GM13976 (cell line): ENCODE data around the gene ATG9B.

Experiments
- DNase-seq: peaks from one replicate; pipeline ENCODE4 v3.0.0; 2012; ENCODE audit warnings: low spot score
- in situ Hi-C: fragments of 300-500 bp; cut with MboI; formaldehyde crosslinking; loops from one replicate; pipeline ENCODE4 v1.12.0; 2022; ENCODE audit warnings: low sequenced_read_pairs, mixed read lengths, inconsistent platforms; ENCODE audit not compliant: unreplicated experiment
- TF ChIP-seq, protein P1 (sequence below): IDR thresholded peaks from 2 replicates; pipeline ENCODE4 v1.5.1; 2012; ENCODE audit warnings: borderline replicate concordance, mild to moderate bottlenecking; ENCODE audit not compliant: insufficient read depth; ENCODE audit errors: extremely low read depth, missing control alignments, control extremely low read depth

Gene ATG9B

DNA sequence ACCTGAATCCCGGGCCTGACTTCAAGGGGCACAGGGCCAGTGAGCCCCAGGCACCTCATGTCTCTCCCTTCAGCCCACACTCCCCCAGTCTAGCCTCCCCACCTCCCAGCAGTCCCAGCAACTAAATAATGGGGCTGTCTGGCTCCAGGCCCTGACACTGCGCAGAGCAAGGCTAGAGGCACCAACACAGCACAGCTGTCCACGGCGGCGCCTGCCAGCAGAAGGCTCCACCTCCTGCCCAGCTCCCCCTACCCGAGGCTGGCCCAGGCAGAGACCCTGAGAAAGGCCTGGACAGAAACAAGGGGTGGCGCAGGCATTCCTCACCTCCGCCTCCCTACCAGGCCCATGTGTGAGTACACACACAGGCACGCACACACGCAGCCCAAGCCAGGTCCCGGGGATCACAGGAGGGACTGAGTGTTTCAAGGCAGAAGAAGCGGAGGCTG, 52.2 kb downstream of the ATG9B start:
- in situ Hi-C loops, result no loop called here
- TF ChIP-seq, protein P1, sequence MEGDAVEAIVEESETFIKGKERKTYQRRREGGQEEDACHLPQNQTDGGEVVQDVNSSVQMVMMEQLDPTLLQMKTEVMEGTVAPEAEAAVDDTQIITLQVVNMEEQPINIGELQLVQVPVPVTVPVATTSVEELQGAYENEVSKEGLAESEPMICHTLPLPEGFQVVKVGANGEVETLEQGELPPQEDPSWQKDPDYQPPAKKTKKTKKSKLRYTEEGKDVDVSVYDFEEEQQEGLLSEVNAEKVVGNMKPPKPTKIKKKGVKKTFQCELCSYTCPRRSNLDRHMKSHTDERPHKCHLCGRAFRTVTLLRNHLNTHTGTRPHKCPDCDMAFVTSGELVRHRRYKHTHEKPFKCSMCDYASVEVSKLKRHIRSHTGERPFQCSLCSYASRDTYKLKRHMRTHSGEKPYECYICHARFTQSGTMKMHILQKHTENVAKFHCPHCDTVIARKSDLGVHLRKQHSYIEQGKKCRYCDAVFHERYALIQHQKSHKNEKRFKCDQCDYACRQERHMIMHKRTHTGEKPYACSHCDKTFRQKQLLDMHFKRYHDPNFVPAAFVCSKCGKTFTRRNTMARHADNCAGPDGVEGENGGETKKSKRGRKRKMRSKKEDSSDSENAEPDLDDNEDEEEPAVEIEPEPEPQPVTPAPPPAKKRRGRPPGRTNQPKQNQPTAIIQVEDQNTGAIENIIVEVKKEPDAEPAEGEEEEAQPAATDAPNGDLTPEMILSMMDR, result no peak
- DNase-seq, result no peak

DNA sequence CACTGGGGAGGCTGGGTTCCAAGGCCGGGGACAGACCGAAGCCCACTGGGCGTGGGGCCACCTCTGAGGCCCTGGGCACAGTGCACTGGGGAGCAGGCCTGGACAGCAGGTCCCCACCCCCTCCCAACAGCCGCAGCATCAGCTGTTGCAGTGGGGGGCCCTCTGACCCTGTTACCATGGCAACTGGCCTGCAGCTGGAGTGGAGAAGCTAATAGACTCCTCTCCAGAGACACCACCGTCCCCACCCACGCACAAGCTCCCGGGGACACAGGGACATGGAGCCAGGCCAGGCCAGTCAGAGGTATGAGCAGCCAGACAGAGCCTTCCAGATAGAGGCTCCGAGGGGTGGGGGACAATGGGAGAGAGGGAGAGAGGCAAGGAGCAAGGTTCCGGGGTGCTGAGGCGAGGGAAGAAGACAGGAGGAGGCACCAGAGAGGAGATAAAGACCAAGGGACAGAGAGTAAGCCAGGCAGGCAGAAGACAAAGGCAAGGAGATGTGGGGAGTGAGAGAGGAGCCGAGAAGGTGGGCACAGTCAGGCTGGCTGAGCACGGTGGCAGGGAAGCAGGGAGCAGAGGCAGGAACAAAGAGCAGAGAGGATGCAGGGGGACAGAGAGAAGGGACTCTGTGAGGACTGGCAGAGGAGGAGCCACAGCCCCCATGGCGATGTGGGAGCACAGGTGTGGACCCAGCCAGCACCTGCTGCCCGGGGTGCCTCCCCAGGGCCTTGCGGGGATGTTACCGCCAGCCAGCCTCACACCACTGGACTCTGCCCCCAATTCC, 52.9 kb downstream of the ATG9B start:
- DNase-seq, result no peak
- TF ChIP-seq, protein P1, result no peak
- in situ Hi-C loops, result no loop called here

DNA sequence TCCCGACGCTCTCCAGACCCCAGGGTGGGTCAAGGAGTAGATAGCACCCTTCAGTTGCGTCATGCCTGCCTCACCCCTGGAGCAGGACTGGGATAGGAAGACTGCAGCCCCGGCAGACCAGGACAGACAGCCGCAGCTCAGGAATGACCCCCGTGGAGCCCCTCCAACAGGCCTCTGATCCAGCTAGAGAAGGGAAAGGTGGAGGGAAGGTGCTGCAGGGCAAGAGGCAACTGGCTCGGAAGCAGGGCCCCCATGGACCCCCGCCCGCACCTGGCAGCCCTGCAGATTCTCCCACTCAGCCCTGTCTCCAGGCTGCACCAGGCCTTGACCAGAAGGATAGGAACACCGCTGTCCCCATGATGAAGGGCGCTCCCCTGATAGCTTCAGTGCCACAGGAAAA, 53.9 kb downstream of the ATG9B start:
- TF ChIP-seq, protein P1, result no peak
- DNase-seq, result no peak
- in situ Hi-C loops, result no loop called here

DNA sequence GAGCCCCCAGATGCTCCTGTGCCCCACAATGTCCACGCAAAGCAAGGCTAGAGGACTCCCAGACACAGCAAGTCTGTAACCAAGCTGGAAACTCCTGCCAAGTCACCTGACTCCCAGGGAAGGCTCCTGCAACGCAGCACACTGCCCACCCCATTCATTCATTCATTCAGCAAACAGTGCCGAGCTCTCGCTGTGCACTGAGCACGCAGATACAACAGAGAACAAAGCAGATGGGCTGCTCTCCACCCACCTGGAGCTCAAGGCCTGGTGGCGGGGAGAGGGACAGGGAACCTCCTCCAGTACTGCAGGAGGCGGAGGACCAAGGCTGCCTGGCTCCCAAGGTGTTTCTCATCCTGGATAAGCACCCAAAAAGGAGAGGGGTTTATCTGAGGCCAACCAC, 54.8 kb downstream of the ATG9B start:
- in situ Hi-C loops, result no loop called here
- TF ChIP-seq, protein P1, result no peak
- DNase-seq, result no peak

DNA sequence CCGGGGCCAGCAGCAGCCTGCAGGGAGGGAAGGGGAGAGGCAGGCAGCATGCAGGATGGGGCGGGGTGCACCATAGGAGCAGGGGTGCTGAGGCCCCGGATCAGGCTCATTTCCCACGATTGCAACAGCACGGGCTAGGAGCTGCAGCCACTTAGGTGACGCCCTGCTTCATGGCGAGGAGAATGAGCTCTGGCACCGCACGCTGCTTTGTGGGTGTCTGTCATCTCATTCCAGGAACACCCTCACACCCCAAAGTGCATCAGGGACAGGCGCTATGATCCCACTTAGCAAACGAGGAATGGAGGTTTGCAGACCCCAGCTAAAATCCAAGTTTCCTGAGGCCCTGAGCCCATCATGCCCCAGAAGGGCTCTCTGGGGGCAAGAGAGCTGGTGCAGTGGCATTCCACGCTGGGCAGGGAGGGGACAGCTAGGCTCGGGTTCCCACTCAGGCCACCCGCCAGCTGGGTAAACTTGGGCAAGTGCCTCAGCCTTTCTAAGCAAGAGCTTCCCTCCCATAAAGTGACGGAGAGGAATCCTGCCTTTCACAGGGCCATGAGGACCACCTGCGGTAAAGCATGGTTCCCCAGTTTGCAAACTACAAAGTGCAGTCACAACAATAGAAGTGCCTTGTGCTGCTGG, 55.4 kb downstream of the ATG9B start:
- in situ Hi-C loops, result no loop called here
- TF ChIP-seq, protein P1, result no peak
- DNase-seq, result no peak

DNA sequence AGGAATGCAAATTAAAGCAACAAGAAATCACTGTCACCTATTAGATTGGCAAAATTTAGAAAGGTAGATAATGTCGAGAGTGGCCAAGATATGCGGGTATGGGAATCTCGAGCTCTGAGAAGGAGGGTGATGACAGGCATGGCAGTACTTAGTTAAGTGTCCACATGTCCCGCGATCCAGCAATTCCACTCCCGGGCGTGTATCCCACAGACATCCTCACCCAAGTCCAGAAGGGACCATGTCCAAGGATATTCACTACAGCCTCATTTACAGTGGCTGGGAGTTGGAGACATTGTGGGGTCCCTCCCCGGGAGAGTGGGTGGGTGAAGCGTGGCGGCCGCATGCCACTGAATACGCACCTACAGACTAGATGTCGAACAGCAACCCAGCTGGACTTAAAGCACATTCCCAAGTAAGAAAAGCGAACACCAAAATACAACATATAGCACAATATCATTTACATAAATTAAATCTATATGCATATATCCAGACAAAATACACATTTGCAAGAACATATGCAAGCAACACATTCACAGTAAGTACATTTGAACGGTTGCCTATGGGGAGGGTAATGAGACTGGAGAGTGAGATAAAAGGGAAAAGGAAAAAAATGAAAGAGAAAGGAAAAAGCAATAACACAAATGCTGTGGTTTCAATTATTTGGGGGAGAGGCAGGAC, 56.1 kb downstream of the ATG9B start:
- no peak for DNase-seq
- in situ Hi-C loops, result no loop called here
- TF ChIP-seq, protein P1, result no peak
